Lower leg skin (tissue), 4 donors: ENCODE data around the gene IL2RA. TPM values are rescaled to one million over a fixed set of nuclear protein-coding genes. Genes with fewer than 3 reads are reported as not detected.
"Not testable (repeated sequence)": the region's sequence is repeated elsewhere in the genome, so short reads cannot be mapped to it uniquely, and the experiment has no call there.

Source experiments
- DNase-seq, 2 donors: peaks; one replicate each; pipeline ENCODE4 v3.0.0-alpha.2; 2019; ENCODE audit warnings: low spot score in 2 of 2
- H3K4me3 ChIP-seq: fragments of 200-600 bp; sonication (generic); 2 replicates; pipeline ENCODE4 v1.5.1; 2017; ENCODE audit warnings: mild to moderate bottlenecking, low read depth; ENCODE audit not compliant: poor library complexity, severe bottlenecking
- POLR2A ChIP-seq, 2 donors: fragments of 450-650 bp; IDR thresholded peaks; one replicate each; pipeline ENCODE4 v1.6.1; 2016 to 2017; ENCODE audit warnings: antibody characterized with exemption in 2 of 2, mild to moderate bottlenecking in 1 of 2, moderate library complexity in 1 of 2
- WGBS, 2 donors: methylation state at CpG; one replicate each; pipeline ENCODE4 v1.1.5; 2018; 5-methylcytosine and 5-hydroxymethylcytosine counted together
- intact Hi-C: fragments of 100-400 bp; cut with DNase I; formaldehyde crosslinking; loops from one replicate; pipeline ENCODE4 v1.15.0; 2023; ENCODE audit warnings: low total_unique reads
- total RNA-seq, 4 donors: library from RNA; depleted of rRNA; stranded (reverse); fragments of >200 nt; gene quantifications; one replicate each; pipeline ENCODE4 v1.1.0, GENCODE V29; 2016
- TF ChIP-seq, protein P1 (sequence below), 3 donors: fragments of 450-650 bp; IDR thresholded peaks; one replicate each; pipeline ENCODE4 v1.5.1; 2016; ENCODE audit warnings: antibody characterized with exemption in 3 of 3, mild to moderate bottlenecking in 3 of 3, moderate library complexity in 2 of 3

IL2RA gene
- 1 to 10 TPM in 1 of 4 donors, under 1 TPM in 1, not detected in 2; 0.10 to 1.3 TPM for total RNA-seq

DNA sequence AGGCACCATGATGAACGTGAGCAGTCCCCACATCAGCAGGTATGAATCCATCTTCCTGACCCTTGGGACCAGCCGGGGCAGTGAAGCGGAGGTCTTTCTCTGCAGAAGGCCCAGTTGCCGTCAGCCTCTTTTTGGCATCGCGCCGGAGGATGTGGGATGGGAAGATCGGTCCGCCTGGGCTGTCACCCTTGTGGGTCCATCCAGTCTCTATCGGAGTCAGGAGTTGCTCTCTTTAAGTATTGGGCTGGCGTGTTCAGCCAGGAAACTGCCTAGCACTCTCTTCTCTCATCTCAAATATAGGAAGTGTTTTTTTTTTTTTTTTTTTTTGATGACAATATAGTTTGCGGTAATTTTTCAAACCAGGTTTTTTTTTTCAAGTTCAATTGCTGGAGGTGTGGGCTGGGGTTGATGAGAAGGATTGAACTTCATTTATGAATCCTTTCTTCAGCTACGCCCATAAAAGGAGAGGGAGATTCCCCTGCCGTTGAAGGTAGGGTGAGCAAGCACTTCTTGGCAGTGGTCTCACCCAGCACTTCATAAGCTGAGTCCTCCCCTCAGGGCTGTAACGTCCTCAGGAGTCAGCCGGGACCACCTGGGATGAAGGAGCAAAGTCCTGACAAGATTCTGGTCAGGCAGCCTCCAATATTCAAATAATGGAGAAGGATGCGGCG, at the start of gene IL2RA:
Gene IL2RA, minus strand, starts transcription at position 267 of the 671 bp plus-strand sequence. Its CDS starts 216 bp downstream, at position 51.
- WGBS, 2 donors: 60 to 67% methylated on average over 18 of the region's 18 CpGs
- intact Hi-C loops: no loop called here
- TF ChIP-seq POLR2A (IDR thresholded peaks at IDR 0.05): no peak
- TF ChIP-seq, protein P1, sequence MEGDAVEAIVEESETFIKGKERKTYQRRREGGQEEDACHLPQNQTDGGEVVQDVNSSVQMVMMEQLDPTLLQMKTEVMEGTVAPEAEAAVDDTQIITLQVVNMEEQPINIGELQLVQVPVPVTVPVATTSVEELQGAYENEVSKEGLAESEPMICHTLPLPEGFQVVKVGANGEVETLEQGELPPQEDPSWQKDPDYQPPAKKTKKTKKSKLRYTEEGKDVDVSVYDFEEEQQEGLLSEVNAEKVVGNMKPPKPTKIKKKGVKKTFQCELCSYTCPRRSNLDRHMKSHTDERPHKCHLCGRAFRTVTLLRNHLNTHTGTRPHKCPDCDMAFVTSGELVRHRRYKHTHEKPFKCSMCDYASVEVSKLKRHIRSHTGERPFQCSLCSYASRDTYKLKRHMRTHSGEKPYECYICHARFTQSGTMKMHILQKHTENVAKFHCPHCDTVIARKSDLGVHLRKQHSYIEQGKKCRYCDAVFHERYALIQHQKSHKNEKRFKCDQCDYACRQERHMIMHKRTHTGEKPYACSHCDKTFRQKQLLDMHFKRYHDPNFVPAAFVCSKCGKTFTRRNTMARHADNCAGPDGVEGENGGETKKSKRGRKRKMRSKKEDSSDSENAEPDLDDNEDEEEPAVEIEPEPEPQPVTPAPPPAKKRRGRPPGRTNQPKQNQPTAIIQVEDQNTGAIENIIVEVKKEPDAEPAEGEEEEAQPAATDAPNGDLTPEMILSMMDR (IDR thresholded peaks at IDR 0.05): no peak
- no peak within 1 kb of the TSS for H3K4me3 ChIP-seq
- DNase-seq: peak in 1 of 2 donors; percentile 84

GRCh38 chr10:6110136-6110535, 48.0 kb upstream of the IL2RA start:
- H3K4me3 ChIP-seq: no peak overlapping the region
- no peak for DNase-seq
- WGBS, 2 donors: 84 to 85% methylated on average over 5 of the region's 5 CpGs
- TF ChIP-seq POLR2A (IDR thresholded peaks at IDR 0.05): no peak
- TF ChIP-seq, protein P1 (IDR thresholded peaks at IDR 0.05): no peak
- intact Hi-C loops: loop anchor here (10.0 kb wide), 1 partner anchor 95 kb away; the partner anchor contains the start of gene PFKFB3

DNA sequence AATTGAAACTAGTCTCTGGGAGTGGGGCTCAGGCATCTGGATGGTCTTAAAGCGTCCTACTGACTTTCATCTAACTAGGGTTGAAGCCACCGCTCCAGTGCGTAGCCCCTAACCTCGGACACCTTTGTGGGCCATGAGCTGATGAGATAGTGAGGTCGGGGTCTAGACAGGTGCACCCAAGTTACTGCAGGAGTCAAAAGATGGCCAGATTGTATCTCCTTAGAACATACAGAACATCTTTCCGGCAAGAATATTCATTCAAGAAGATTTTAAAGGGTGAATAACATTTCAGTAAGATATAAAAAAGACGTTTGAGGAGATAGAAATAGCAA, 47.2 kb upstream of the IL2RA start:
- intact Hi-C loops: loop anchor here (5.0 to 10.0 kb wide), 2 partner anchors 43 to 295 kb away; no protein-coding TSS in a partner anchor
- DNase-seq: no peak
- TF ChIP-seq, protein P1 (IDR thresholded peaks at IDR 0.05): no peak
- TF ChIP-seq POLR2A (IDR thresholded peaks at IDR 0.05): no peak
- 83 to 88% methylated on average over 7 of the region's 7 CpGs for WGBS, 2 donors
- no peak overlapping the region for H3K4me3 ChIP-seq

DNA sequence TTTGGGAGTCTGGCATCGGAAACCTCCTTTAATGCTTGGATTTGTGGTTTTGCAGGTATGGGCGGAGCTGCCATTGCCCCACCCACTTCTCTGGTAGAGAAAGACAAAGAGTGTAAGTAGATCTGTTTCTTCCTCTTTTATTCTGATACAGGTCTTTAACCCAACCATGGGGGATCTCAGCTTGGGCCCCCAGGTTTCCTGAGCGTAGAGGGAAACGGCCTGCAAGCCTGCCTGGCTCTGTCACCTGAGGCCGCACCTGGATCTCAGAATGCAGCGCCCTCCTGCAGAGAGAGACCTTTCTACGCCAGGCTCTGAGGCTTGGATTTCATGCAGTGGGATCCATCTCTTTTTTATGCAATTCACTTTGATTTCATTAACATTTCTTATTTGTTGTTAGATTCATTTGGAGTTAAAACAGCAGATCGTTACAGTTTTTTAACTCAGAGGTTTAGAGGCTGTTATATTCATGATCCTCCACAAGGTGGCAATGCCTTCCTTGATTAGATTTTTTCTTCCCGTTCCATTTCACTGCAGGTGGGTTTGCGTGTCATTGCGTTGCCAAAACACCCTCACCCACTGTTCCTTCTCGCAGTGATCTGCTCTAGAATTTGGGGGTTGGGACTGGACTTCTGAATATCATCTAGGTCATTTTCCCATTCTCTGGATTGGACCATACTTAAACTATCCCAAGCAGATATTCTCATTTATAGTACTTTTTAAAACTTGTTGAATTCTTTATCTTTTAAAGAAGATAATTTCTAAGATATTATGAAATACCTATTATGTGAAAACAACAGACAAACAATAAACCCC, 46.7 kb upstream of the IL2RA start:
- H3K4me3 ChIP-seq: no peak overlapping the region
- no peak for DNase-seq
- no peak for TF ChIP-seq POLR2A (IDR thresholded peaks at IDR 0.05)
- TF ChIP-seq, protein P1 (IDR thresholded peaks at IDR 0.05): peak in 1 of 3 donors; percentile 53
- 41 to 42% methylated on average over 12 of the region's 12 CpGs for WGBS, 2 donors
- intact Hi-C loops: loop anchor here (5.0 to 10.0 kb wide), 2 partner anchors 43 to 296 kb away; no protein-coding TSS in a partner anchor

GRCh38 chr10:6108072-6108471, 45.9 kb upstream of the IL2RA start:
- H3K4me3 ChIP-seq: no peak overlapping the region
- WGBS, 2 donors: 86 to 89% methylated on average over 6 of the region's 6 CpGs
- DNase-seq: no peak
- intact Hi-C loops: loop anchor here (5.0 to 10.0 kb wide), 2 partner anchors 44 to 297 kb away; no protein-coding TSS in a partner anchor
- TF ChIP-seq, protein P1 (IDR thresholded peaks at IDR 0.05): no peak
- TF ChIP-seq POLR2A (IDR thresholded peaks at IDR 0.05): no peak

GRCh38 chr10:6107616-6108015, 45.4 kb upstream of the IL2RA start:
- not testable (repeated sequence) for H3K4me3 ChIP-seq, DNase-seq
- 80 to 95% methylated on average over 3 of the region's 3 CpGs for WGBS, 2 donors
- intact Hi-C loops: loop anchor here (5.0 to 10.0 kb wide), 2 partner anchors 45 to 297 kb away; no protein-coding TSS in a partner anchor
